WTC11 (cell line): ENCODE measurements around the gene KCNQ2. TPM values are rescaled to one million over a fixed set of nuclear protein-coding genes. Genes with fewer than 3 reads are reported as not detected.

ENCODE experiments used
- ATAC-seq: fragments of 200-7000 bp; cut with Tn5 transposase; 2 replicates; pipeline ENCODE4 v1.10.0; 2021; ENCODE audit warnings: mild to moderate bottlenecking, moderate library complexity
- CTCF ChIA-PET: fragments of 300-600 bp; sonication (Branson Sonifier 250); formaldehyde crosslinking; loops from one replicate; lab custom pipeline; 2021; ENCODE audit warnings: antibody characterized with exemption; lab: Charles Lee
- POLR2A ChIA-PET: fragments of 350-600 bp; sonication (Branson Sonifier 250); formaldehyde crosslinking; loops from one replicate; lab custom pipeline; 2021; ENCODE audit warnings: antibody characterized with exemption; lab: Charles Lee
- DNase-seq: peaks from one replicate; pipeline ENCODE4 v3.0.0; 2021; ENCODE audit warnings: low spot score
- H3K27ac Mint-ChIP-seq: 2 replicates; pipeline ENCODE4 v1.8.0; 2021; ENCODE audit warnings: mixed read lengths
- H3K27me3 Mint-ChIP-seq: 2 replicates; pipeline ENCODE4 v1.8.0; 2021; ENCODE audit warnings: low read depth, mild to moderate bottlenecking, moderate library complexity, mixed read lengths
- H3K36me3 Mint-ChIP-seq: 2 replicates; pipeline ENCODE4 v1.8.0; 2021; ENCODE audit warnings: mixed read lengths
- H3K4me1 Mint-ChIP-seq: 2 replicates; pipeline ENCODE4 v1.8.0; 2022; ENCODE audit warnings: mixed read lengths
- H3K4me3 Mint-ChIP-seq: 2 replicates; pipeline ENCODE4 v1.8.0; 2021; ENCODE audit warnings: mild to moderate bottlenecking, moderate library complexity, mixed read lengths
- H3K9me3 Mint-ChIP-seq: 2 replicates; pipeline ENCODE4 v1.8.0; 2021; ENCODE audit warnings: mixed read lengths
- AFF4 ChIP-seq: sonication (generic); formaldehyde crosslinking; IDR thresholded peaks from 2 replicates; pipeline ENCODE4 v1.8.1; 2023; ENCODE audit warnings: mild to moderate bottlenecking, missing genetic modification reagents, borderline replicate concordance
- ATF2 ChIP-seq: sonication (generic); formaldehyde crosslinking; IDR thresholded peaks from 2 replicates; pipeline ENCODE4 v1.8.1; 2022; ENCODE audit warnings: low read depth, missing genetic modification reagents, borderline replicate concordance
- ATF3 ChIP-seq: sonication (generic); formaldehyde crosslinking; conservative IDR thresholded peaks from 2 replicates; pipeline ENCODE4 v1.8.1; 2022; ENCODE audit warnings: mild to moderate bottlenecking, missing genetic modification reagents
- CBFB ChIP-seq: sonication (generic); formaldehyde crosslinking; IDR thresholded peaks from 2 replicates; pipeline ENCODE4 v1.8.1; 2022; ENCODE audit warnings: mild to moderate bottlenecking, low read depth, missing genetic modification reagents
- CREB1 ChIP-seq: sonication (generic); formaldehyde crosslinking; IDR thresholded peaks from 2 replicates; pipeline ENCODE4 v1.8.0; 2023; ENCODE audit warnings: mild to moderate bottlenecking, missing genetic modification reagents
- CREM ChIP-seq: sonication (generic); formaldehyde crosslinking; IDR thresholded peaks from 2 replicates; pipeline ENCODE4 v1.8.1; 2022; ENCODE audit warnings: mild to moderate bottlenecking, missing genetic modification reagents, moderate library complexity
- E2F4 ChIP-seq: sonication (generic); formaldehyde crosslinking; IDR thresholded peaks from 2 replicates; pipeline ENCODE4 v1.8.1; 2022; ENCODE audit warnings: low read depth, mild to moderate bottlenecking, moderate library complexity, missing genetic modification reagents, borderline replicate concordance
- E2F5 ChIP-seq: sonication (generic); formaldehyde crosslinking; IDR thresholded peaks from 2 replicates; pipeline ENCODE4 v1.8.1; 2022; ENCODE audit warnings: mild to moderate bottlenecking, moderate library complexity, missing genetic modification reagents
- GABPB1 ChIP-seq: sonication (generic); formaldehyde crosslinking; IDR thresholded peaks from 2 replicates; pipeline ENCODE4 v1.8.1; 2023; ENCODE audit warnings: mild to moderate bottlenecking, missing genetic modification reagents
- HMGXB4 ChIP-seq: sonication (generic); formaldehyde crosslinking; IDR thresholded peaks from 2 replicates; pipeline ENCODE4 v1.8.1; 2023; ENCODE audit warnings: mild to moderate bottlenecking, moderate library complexity, missing genetic modification reagents
- IRF1 ChIP-seq: sonication (generic); formaldehyde crosslinking; IDR thresholded peaks from 2 replicates; pipeline ENCODE4 v1.8.0; 2023; ENCODE audit warnings: missing genetic modification reagents
- JAZF1 ChIP-seq: fragments of 250-450 bp; sonication (Bioruptor Pico); IDR thresholded peaks from 2 replicates; pipeline ENCODE4 v1.9.0; 2021; ENCODE audit warnings: moderate library complexity, mild to moderate bottlenecking, inconsistent platforms
- MAX ChIP-seq: sonication (generic); formaldehyde crosslinking; IDR thresholded peaks from 2 replicates; pipeline ENCODE4 v1.8.0; 2022; ENCODE audit warnings: mild to moderate bottlenecking, missing genetic modification reagents
- MLX ChIP-seq: sonication (generic); formaldehyde crosslinking; IDR thresholded peaks from 2 replicates; pipeline ENCODE4 v1.8.1; 2023; ENCODE audit warnings: mild to moderate bottlenecking, missing genetic modification reagents, moderate library complexity
- NFYB ChIP-seq: sonication (generic); formaldehyde crosslinking; conservative IDR thresholded peaks from 2 replicates; pipeline ENCODE4 v1.8.0; 2022; ENCODE audit warnings: low read depth, missing genetic modification reagents
- RORB ChIP-seq: fragments of 250-450 bp; sonication (Bioruptor Pico); IDR thresholded peaks from 2 replicates; pipeline ENCODE4 v1.9.0; 2021; ENCODE audit warnings: mild to moderate bottlenecking
- SP1 ChIP-seq: sonication (generic); formaldehyde crosslinking; conservative IDR thresholded peaks from 2 replicates; pipeline ENCODE4 v1.8.1; 2022; ENCODE audit warnings: missing genetic modification reagents
- TEAD1 ChIP-seq: sonication (generic); formaldehyde crosslinking; IDR thresholded peaks from 2 replicates; pipeline ENCODE4 v1.8.0; 2022; ENCODE audit warnings: mild to moderate bottlenecking, missing genetic modification reagents
- ZNF121 ChIP-seq: sonication (generic); formaldehyde crosslinking; IDR thresholded peaks from 2 replicates; pipeline ENCODE4 v1.8.0; 2023; ENCODE audit warnings: missing genetic modification reagents
- ZNF219 ChIP-seq: sonication (generic); formaldehyde crosslinking; IDR thresholded peaks from 2 replicates; pipeline ENCODE4 v1.8.0; 2023; ENCODE audit warnings: missing genetic modification reagents, mild to moderate bottlenecking, borderline replicate concordance
- ZNF317 ChIP-seq: sonication (generic); formaldehyde crosslinking; IDR thresholded peaks from 2 replicates; pipeline ENCODE4 v1.8.1; 2023; ENCODE audit warnings: low read depth, mild to moderate bottlenecking, moderate library complexity, missing genetic modification reagents, borderline replicate concordance
- ZNF423 ChIP-seq: fragments of 250-450 bp; sonication (Bioruptor Pico); IDR thresholded peaks from 2 replicates; pipeline ENCODE4 v2.1.2; 2022; ENCODE audit warnings: mild to moderate bottlenecking, moderate library complexity
- ZNF512 ChIP-seq: sonication (generic); formaldehyde crosslinking; IDR thresholded peaks from 2 replicates; pipeline ENCODE4 v1.8.1; 2022; ENCODE audit warnings: missing genetic modification reagents, borderline replicate concordance
- total RNA-seq: library from RNA; stranded (reverse); gene quantifications from 3 replicates; pipeline ENCODE4 v1.2.3, GENCODE V29; 2021

Gene KCNQ2
- total RNA-seq, 1 experiment from 2014 or later = 99.8 TPM

- TF ChIP-seq RORB (CRISPR knock-in tag) (no peak), E2F5 (CRISPR knock-in tag) (no peak), CREM (CRISPR knock-in tag) (no peak), TEAD1 (CRISPR knock-in tag) (no peak), JAZF1 (CRISPR knock-in tag) (no peak), MAX (CRISPR knock-in tag) (no peak), NFYB (no peak), IRF1 (CRISPR knock-in tag) (no peak), CREB1 (CRISPR knock-in tag) (no peak), SP1 (CRISPR knock-in tag) (no peak), ATF3 (no peak)
Observed at GRCh38 chr20:63397946-63398450, 74.5 kb downstream of the KCNQ2 start (continued).

- DNase-seq = no peak
- Mint-ChIP-seq H3K9me3 (peaks cover 3% of the 10 kb centered on the region), H3K27me3 (no peaks in the 10 kb centered on the region; the same call in 1 of the 2 replicates), H3K36me3 (peaks cover 8% of the 10 kb centered on the region), H3K27ac (no peak overlapping the region), H3K4me1 (peaks cover 27% of the 10 kb centered on the region), H3K4me3 (no peak overlapping the region)
- ChIA-PET CTCF (interaction anchor here (1.3 to 4.6 kb wide), 2 partner anchors 15 to 16 kb away, joined by 3 to 70 read pairs; no protein-coding TSS in a partner anchor), POLR2A (no interaction called here)
- no peak for ATAC-seq
- TF ChIP-seq MLX (CRISPR knock-in tag) (no peak), ZNF423 (CRISPR knock-in tag) (no peak), TEAD1 (CRISPR knock-in tag) (no peak), ZNF317 (no peak), E2F4 (CRISPR knock-in tag) (no peak), ZNF512 (CRISPR knock-in tag) (no peak), CBFB (CRISPR knock-in tag) (no peak), RORB (CRISPR knock-in tag) (no peak), ZNF121 (CRISPR knock-in tag) (no peak), ZNF219 (CRISPR knock-in tag) (no peak), GABPB1 (CRISPR knock-in tag) (no peak), HMGXB4 (no peak), ATF2 (CRISPR knock-in tag) (no peak), AFF4 (no peak)
Observed at GRCh38 chr20:63397155-63397843, 75.2 kb downstream of the KCNQ2 start.
